Measurements from ENCODE around the gene CCDC136.

DNA sequence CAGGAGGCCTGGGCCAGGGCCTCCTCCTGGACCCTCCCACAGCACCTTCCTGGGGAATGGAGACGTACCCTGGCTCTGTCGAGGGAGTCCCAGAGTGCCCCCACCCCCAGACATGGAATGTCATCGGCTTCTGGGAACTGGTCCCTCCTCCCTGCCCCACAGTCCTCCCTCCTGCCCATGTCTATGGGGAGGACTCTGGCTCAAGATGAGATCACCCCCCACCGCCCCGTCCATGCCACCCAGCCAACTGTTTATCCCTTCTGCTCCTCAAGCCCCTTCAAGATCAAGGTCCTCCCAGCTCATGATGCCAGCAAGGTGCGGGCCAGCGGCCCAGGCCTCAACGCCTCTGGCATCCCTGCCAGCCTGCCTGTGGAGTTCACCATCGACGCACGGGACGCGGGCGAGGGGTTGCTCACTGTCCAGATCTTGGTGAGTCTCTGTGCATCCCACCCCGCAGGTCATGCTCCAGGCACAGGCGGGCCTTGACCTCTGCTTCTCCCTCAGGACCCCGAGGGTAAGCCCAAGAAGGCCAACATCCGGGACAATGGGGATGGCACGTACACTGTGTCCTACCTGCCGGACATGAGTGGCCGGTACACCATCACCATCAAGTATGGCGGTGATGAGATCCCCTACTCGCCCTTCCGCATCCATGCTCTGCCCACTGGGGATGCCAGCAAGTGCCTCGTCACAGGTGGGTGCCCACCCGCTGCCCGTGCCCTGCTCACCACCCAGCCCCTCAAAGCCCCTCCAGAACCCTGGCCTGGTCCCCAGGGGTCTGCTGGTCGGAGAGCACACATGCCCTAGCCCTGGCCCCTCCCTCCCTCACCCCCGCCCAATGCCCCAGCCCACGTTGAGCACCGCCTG is 56.8 kb downstream of the CCDC136 start:
- TF ChIP-seq, protein P1, sequence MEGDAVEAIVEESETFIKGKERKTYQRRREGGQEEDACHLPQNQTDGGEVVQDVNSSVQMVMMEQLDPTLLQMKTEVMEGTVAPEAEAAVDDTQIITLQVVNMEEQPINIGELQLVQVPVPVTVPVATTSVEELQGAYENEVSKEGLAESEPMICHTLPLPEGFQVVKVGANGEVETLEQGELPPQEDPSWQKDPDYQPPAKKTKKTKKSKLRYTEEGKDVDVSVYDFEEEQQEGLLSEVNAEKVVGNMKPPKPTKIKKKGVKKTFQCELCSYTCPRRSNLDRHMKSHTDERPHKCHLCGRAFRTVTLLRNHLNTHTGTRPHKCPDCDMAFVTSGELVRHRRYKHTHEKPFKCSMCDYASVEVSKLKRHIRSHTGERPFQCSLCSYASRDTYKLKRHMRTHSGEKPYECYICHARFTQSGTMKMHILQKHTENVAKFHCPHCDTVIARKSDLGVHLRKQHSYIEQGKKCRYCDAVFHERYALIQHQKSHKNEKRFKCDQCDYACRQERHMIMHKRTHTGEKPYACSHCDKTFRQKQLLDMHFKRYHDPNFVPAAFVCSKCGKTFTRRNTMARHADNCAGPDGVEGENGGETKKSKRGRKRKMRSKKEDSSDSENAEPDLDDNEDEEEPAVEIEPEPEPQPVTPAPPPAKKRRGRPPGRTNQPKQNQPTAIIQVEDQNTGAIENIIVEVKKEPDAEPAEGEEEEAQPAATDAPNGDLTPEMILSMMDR (optimal IDR thresholded peaks at IDR 0.05 in 1 of 3, IDR thresholded peaks at IDR 0.05 in 1 of 3, conservative IDR thresholded peaks at IDR 0.05 in 1 of 3; ENCODE audit: extremely low read depth in 1 of 3, insufficient read depth in 2 of 3, low read length in 3 of 3), result no peak
- no peak for TF ChIP-seq EZH2 (IDR thresholded peaks at IDR 0.05; ENCODE audit: low read length)

Data from keratinocyte (primary cell).